Prostate gland (tissue), 2 donors: ENCODE measurements around the gene CDK19. TPM values are rescaled to one million over a fixed set of nuclear protein-coding genes. Genes with fewer than 3 reads are reported as not detected.

Source experiments
- DNase-seq: peaks from one replicate; pipeline ENCODE4 v3.0.0-alpha.2; 2019; ENCODE audit warnings: low spot score
- H3K27ac ChIP-seq, 2 donors: fragments of 200-600 bp; sonication (generic); 2 replicates each; pipeline ENCODE4 v1.5.1; 2017 to 2019
- H3K27me3 ChIP-seq: fragments of 200-600 bp; sonication (generic); replicated peaks from 2 replicates; pipeline ENCODE4 v1.5.1; 2019; ENCODE audit not compliant: insufficient read depth
- H3K36me3 ChIP-seq, 2 donors: fragments of 200-600 bp; sonication (generic); 1 replicate in 1 of 2; 2 replicates in 1 of 2; pipeline versions ENCODE4 v1.5.1 to v1.8.1; 2017 to 2019
- H3K4me1 ChIP-seq: fragments of 200-600 bp; sonication (generic); replicated peaks from 2 replicates; pipeline ENCODE4 v1.5.1; 2019
- H3K4me3 ChIP-seq, 2 donors: fragments of 200-600 bp; sonication (generic); 2 replicates each; pipeline ENCODE4 v1.5.1; 2017 to 2019
- H3K9me3 ChIP-seq: fragments of 200-600 bp; sonication (generic); 2 replicates; pipeline ENCODE4 v1.5.1; 2017
- POLR2A ChIP-seq: fragments of 450-650 bp; IDR thresholded peaks from one replicate; pipeline ENCODE4 v1.6.1; 2016; ENCODE audit warnings: antibody characterized with exemption, mild to moderate bottlenecking
- POLR2AphosphoS5 ChIP-seq: sonication (generic); formaldehyde crosslinking; IDR thresholded peaks from one replicate; pipeline ENCODE4 v1.6.1; 2017; ENCODE audit warnings: antibody characterized with exemption
- WGBS: methylation state at CpG from one replicate; pipeline ENCODE4 v1.1.5; 2018; 5-methylcytosine and 5-hydroxymethylcytosine counted together
- intact Hi-C: fragments of 100-400 bp; cut with DNase I; formaldehyde crosslinking; loops from one replicate; pipeline ENCODE4 v1.14.2; 2022
- total RNA-seq, 2 donors: library from RNA; depleted of rRNA; stranded (reverse); fragments of >200 nt; gene quantifications; one replicate each; pipeline ENCODE4 v1.1.0, GENCODE V29; 2016
- TF ChIP-seq, protein P1 (sequence below), 4 experiments: fragments of 200-600 bp in 2 of 4; fragments of 450-650 bp in 2 of 4; sonication (generic) in 2 of 4; IDR thresholded peaks; 1 replicate in 3 of 4; 2 replicates in 1 of 4; pipeline ENCODE4 v1.5.1; 2016 to 2019; ENCODE audit warnings: antibody characterized with exemption in 4 of 4, mild to moderate bottlenecking in 2 of 4, moderate library complexity in 2 of 4

CDK19 gene
- total RNA-seq, 2 donors from 2014 or later, result 41.4 to 70.2 TPM

DNA sequence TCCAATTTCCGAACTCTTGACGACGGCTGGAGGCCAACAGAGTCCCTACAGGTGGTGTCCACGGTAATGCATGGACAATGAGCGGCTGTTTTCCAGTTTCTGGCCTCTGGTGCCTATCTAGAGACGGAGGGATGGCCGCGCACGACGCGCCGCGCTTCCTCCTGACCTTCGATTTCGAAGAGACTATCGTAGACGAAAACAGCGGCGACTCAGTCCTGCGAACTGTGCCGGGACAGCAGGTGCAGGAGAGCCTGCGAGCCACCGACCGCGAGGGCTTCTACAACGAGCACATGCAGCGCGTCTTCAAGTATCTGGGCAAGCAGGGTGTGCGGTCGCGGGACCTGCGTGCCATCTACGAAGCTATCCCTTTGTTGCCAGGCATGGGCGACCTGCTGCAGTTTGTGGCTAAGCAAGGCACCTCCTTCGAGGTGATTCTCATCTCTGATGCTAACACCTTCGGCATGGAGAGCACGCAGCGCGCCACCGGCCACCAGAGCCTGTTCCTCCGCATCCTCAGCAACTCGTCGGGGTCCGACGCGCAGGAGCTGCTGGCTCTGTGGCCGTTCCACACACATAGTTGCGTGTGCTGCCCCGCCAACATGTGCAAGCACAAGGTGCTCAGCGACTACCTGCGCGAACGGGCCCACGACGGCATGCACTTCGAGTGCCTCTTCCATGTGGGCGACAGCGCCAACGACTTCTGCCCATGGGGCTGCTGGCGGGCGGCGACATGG, 169.4 kb downstream of the CDK19 start:
- no peak overlapping the region for H3K4me3 ChIP-seq
- no peak for TF ChIP-seq POLR2A
- TF ChIP-seq, protein P1, sequence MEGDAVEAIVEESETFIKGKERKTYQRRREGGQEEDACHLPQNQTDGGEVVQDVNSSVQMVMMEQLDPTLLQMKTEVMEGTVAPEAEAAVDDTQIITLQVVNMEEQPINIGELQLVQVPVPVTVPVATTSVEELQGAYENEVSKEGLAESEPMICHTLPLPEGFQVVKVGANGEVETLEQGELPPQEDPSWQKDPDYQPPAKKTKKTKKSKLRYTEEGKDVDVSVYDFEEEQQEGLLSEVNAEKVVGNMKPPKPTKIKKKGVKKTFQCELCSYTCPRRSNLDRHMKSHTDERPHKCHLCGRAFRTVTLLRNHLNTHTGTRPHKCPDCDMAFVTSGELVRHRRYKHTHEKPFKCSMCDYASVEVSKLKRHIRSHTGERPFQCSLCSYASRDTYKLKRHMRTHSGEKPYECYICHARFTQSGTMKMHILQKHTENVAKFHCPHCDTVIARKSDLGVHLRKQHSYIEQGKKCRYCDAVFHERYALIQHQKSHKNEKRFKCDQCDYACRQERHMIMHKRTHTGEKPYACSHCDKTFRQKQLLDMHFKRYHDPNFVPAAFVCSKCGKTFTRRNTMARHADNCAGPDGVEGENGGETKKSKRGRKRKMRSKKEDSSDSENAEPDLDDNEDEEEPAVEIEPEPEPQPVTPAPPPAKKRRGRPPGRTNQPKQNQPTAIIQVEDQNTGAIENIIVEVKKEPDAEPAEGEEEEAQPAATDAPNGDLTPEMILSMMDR (IDR thresholded peaks at IDR 0.05), result no peak
- TF ChIP-seq POLR2AphosphoS5, result no peak

DNA sequence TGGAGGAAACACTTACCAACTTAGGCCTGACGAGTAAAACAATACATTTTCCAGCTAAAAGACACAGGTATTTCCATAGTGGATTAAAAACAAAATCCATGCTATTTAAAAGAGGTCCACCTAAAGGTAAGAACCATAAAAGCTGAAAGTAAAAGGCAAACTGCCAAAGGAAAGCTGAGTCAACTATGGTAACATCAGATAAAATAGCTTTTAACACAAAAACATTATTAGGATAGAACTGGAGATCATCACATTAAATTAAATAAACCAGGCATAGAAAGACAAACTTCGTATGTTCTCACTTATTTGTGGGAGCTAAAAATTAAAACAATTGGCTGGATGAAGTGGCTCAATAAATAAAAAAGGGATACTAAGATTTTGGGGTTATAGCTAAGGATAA, 172.1 kb downstream of the CDK19 start:
- WGBS, result 29% methylated on average over 2 of the region's 2 CpGs
- intact Hi-C loops, result no loop called here
- no peak overlapping the region for H3K4me3 ChIP-seq
- no peaks in the 10 kb centered on the region for H3K9me3 ChIP-seq
- TF ChIP-seq POLR2AphosphoS5, result peak; percentile 21
- TF ChIP-seq POLR2A, result no peak
- H3K4me1 ChIP-seq, result peaks cover 2% of the 10 kb centered on the region
- H3K27me3 ChIP-seq, result no peaks in the 10 kb centered on the region
- DNase-seq, result no peak
- no peaks in the 10 kb centered on the region for H3K36me3 ChIP-seq
- peak overlapping the region; percentile 5 to 18 for H3K27ac ChIP-seq

More for the DNA sequence above, 169.4 kb downstream of the CDK19 start:
- WGBS, result 97% methylated on average over 62 of the region's 62 CpGs
- DNase-seq, result no peak
- H3K4me1 ChIP-seq, result peaks cover 2% of the 10 kb centered on the region
- no peaks in the 10 kb centered on the region for H3K9me3 ChIP-seq
- H3K36me3 ChIP-seq, result no peaks in the 10 kb centered on the region
- H3K27me3 ChIP-seq, result no peaks in the 10 kb centered on the region
- intact Hi-C loops, result no loop called here
- no peak overlapping the region for H3K27ac ChIP-seq

DNA sequence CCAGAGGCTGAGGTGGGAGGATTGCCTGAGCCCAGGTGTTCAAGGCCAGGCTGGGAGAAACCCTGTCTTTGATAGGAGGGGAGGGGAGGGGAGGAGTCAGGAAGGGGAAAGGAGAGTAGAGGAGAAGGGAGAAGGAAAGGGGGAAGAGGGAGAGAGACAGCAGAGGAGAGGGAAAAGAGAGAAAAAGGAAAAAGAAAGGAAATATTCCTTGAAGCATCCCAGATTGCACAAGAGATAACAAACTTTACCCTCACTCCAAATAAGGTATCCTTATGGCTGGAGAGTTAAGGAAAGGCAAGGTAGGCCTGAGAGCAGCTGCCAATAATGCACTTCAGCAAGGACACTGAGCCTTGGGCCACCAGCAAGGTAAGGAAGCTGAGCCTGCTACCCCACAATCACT, 172.6 kb downstream of the CDK19 start:
- DNase-seq, result no peak
- no peaks in the 10 kb centered on the region for H3K9me3 ChIP-seq
- H3K4me3 ChIP-seq, result no peak overlapping the region
- peaks cover 2% of the 10 kb centered on the region for H3K4me1 ChIP-seq
- H3K27me3 ChIP-seq, result no peaks in the 10 kb centered on the region
- H3K36me3 ChIP-seq, result no peaks in the 10 kb centered on the region
- peak overlapping the region; percentile 5 to 18 for H3K27ac ChIP-seq
- intact Hi-C loops, result no loop called here
- TF ChIP-seq, protein P1 (IDR thresholded peaks at IDR 0.05), result no peak
- TF ChIP-seq POLR2AphosphoS5 (no peak), POLR2A (no peak)

DNA sequence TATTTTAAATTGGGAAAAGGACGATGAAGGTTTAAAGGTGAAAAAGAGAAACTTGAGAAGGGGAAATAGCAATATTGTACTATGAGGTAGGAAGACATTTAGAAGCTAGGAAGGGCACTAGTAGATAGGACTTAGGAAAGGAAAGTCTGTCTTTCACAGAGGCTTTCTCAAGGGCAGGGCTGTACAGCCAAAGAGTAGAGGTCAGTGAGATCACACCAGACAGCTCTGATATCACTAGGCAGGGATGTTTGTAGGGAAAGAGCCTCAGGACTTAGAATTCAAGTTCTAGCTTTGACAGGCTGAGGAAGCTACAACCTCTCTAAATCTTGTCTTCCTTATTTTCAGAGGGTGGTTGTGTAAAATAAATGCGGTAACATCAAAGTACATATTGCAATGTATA, 178.5 kb downstream of the CDK19 start:
- no peak for TF ChIP-seq POLR2AphosphoS5
- TF ChIP-seq, protein P1 (IDR thresholded peaks at IDR 0.05), result no peak
- TF ChIP-seq POLR2A, result no peak
- no peaks in the 10 kb centered on the region for H3K9me3 ChIP-seq
- no peaks in the 10 kb centered on the region for H3K36me3 ChIP-seq
- DNase-seq, result no peak
- 96% methylated on average over 2 of the region's 2 CpGs for WGBS
- no peaks in the 10 kb centered on the region for H3K4me1 ChIP-seq
- H3K27ac ChIP-seq, result no peak overlapping the region
- H3K27me3 ChIP-seq, result no peaks in the 10 kb centered on the region
- no peak overlapping the region for H3K4me3 ChIP-seq
- intact Hi-C loops, result no loop called here

DNA sequence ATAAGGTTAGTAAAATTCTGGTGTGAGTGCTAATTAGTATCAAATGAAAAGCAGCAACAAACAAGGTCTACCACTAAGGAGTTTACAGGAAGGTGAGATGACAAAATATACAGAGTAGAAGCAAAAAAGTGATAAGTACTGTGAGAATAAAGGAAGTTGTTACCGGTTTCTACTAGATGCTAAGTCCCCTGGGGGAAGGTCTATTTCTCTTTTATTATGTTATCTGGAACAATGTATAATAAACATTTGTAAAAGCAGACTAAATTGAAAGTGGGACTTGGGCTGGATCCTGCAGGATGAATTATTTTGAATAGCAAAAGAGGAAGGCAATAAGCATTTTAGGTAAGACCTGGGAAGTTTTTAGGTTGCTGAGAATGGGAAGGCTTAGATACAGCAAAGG, 180.2 kb downstream of the CDK19 start:
- TF ChIP-seq POLR2A (no peak), POLR2AphosphoS5 (no peak)
- TF ChIP-seq, protein P1 (IDR thresholded peaks at IDR 0.05), result no peak
- Histone ChIP-seq H3K4me3 (no peak overlapping the region), H3K4me1 (no peaks in the 10 kb centered on the region), H3K9me3 (no peaks in the 10 kb centered on the region), H3K27ac (no peak overlapping the region), H3K36me3 (no peaks in the 10 kb centered on the region), H3K27me3 (no peaks in the 10 kb centered on the region)
- DNase-seq, result no peak
- 33% methylated on average over 1 of the region's 1 CpG for WGBS
- intact Hi-C loops, result no loop called here
